Cerebellar cortex (tissue), 1 donor: ENCODE results near the gene LIFR.
"Not testable (repeated sequence)": the region's sequence is repeated elsewhere in the genome, so short reads cannot be mapped to it uniquely, and the experiment has no call there.

Source experiments
- DNase-seq: peaks from one replicate; pipeline ENCODE4 v3.0.0-alpha.2; 2015; ENCODE audit warnings: low spot score

Gene LIFR

DNA sequence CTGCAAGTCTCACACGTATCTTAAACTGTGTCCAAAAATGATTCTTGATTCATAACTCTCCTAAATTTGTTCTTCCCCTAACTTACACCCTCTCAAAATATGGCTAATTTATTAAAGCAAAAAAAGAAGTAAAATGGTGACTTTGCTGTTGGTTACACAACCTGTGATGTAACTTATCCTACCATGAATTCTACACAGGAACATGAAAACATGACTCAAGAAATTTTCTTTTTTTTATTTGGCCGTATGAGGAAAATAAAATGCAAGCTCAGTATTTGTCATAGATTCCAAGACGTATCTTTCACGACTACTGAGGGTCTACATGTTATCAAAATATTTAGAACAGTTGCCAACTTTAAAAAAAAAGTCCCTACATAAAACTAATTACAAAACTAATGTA lies 9.2 kb downstream of the LIFR start:
- no peak for DNase-seq

DNA sequence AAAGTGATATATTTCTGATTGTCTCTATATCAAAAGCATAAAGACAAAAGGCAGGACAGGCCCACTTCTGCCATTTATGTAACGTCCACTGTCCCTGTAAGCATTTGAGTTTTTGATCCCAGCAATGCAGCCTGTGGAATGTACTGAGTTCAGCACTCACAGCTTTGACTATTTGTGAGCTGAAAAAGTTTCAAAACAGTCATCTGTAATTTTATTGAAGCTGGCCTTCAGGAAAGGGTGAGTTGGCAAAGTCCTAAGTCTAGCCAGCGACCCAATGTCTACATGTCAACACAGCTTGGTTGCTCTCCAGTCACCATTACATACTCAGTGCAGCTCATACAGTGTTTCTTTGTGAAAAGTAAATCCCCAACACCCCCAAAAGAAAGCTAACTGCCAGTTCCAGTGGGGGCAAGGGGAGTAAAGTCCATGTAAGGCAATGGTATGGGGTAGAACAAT lies 9.7 kb downstream of the LIFR start:
- no peak for DNase-seq

DNA sequence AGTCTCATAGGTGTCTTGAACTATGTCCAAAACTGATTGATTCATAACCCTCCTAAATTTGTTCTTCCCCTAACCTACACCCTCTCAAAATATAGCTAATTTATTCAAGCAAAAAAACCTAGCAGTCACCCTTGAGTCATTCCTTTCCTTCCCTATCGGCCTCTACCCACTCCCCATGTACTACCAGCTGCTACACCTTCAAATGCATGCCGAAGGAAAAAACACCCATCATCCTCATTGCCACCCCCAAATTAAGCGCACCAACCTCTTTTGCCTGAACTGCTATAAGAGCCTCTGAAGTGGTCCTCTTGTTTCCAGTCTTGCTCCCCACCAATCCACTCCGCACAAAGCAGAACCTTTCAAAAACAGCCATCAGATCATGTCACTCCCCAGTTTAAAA lies 12.6 kb downstream of the LIFR start:
- DNase-seq, result no peak

DNA sequence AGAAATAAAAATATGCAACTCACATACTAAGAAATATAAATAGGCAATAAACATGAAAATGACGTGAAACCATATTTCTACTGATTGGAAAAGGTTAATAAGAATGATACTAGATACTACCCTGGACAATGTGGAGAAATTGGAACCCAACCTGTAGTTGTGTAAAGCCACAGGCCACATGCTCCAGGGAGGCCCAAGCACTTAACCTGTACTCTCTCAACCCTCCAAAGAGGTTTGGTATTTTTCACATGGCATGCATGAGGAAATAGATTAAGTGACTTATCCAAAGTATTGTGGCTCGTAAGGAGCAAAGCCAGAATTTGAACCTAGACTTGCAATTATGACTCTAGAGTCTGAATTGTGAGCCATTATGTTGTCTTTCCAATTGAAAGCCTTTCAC lies 13.4 kb downstream of the LIFR start:
- no peak for DNase-seq

DNA sequence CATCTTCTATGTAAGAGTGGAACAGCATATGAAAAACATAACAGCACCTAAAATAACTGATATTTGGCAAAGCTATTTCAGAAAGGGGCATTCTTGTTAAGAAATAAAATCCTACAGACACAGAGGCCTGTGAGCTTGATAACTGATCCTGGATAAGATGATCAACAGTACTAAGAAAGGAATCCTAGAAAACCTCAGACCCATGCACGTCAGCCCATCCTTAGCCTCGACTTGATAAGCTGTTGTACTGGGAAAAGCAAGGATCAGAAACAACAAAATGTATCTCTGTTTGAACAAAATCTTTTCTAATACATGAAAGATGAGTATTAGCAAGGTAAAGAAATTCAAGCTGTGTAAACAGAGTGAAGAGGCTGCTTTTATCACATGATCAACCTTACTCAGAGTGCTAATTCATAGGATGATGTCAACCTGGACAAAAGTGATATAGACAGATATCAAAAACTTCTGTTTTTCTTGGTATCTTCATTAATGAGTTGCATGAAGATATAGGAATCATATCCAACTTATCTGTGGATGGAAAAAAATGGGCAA lies 15.2 kb downstream of the LIFR start:
- no peak for DNase-seq

DNA sequence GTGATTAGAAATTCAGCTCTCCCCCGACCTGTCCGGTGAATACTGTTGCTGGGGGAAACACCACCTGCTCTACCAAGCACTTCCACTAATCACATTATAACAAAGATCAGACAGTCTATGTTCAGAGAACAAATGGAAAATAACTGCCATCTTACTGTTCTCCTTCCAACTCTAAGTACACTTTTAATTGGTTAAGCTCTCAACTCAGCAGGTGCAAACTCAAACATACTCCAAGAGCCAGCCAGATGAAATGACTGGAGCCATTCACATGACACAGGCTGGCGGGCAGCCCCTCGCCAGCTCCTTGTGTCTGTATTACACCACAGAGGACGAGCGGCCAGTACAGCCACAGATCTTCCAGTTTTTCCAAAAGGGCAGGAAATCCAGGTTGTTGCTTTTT lies 16.1 kb downstream of the LIFR start:
- no peak for DNase-seq

DNA sequence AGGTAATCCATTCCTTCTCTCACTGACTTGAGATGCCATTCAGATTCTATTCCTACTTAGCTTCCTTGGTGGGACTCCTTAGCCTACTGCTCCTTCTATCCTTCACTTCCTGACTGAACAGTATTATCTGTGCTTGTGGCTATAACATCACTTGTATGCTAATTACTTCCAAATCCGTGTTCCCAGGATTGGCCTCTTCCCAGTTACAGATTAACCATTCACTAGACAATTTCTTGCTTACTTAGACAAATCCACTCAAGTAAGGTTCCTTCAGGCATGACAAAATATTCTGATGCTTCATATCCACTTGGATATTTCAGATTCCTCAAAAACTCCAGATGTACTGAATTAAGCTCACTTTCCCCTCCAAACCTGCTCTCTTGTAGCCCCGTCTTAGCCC lies 18.3 kb downstream of the LIFR start:
- no peak for DNase-seq

DNA sequence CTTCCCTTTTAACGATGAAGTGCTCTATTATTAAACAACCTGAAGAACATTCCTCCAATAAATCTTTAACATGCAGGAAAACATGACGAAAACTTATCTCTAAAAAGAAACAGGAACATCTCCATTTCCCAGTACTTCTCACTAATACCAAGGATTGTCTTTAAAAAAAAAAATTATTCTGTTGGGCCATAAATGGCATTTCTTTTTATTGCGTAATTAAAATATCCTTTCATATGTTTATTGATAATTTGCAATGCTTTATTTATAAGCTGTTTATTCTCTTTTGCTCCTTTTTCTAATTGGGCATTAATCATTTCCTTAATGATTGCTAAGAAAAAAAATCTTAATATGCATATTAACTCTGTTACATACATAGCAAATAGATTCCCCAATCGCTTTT lies 18.9 kb downstream of the LIFR start:
- no peak for DNase-seq

DNA sequence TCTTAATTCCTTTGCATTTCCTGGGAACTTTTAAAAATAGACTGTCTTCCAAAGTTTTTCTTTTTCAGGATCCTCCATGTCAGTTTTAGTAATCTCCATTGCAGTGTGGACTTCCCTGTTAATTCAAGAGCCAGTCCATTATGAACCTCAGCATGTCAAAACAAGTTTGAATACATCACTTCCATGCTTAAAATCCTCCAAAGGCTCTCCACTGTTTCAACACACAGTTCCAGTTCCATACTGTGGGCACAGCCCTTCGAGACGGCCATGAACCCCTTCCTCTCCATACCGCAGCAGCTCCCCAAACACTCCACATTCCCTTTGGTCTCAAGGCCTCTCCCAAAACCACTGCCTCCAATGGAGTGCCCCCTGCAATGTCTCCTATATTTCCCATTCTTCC lies 19.5 kb downstream of the LIFR start:
- no peak for DNase-seq

DNA sequence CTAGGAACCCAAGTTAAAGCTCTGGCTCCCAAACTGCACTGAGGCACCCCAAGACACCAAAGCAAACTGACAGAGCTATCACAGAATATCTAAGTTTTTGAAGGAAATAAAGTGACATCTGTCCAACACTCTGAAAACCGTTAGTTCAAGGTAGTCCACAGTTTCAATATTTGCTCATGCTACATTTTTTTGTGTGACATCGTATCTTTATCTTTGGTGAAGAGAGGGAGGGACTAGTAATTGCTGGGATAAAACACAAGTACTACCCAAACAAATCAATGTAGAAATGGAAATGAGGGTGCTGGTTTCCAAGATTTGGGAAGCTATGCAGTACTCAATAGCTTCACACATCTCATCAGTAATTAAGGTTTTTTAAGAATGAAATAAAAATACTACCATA lies 20.6 kb downstream of the LIFR start:
- no peak for DNase-seq

DNA sequence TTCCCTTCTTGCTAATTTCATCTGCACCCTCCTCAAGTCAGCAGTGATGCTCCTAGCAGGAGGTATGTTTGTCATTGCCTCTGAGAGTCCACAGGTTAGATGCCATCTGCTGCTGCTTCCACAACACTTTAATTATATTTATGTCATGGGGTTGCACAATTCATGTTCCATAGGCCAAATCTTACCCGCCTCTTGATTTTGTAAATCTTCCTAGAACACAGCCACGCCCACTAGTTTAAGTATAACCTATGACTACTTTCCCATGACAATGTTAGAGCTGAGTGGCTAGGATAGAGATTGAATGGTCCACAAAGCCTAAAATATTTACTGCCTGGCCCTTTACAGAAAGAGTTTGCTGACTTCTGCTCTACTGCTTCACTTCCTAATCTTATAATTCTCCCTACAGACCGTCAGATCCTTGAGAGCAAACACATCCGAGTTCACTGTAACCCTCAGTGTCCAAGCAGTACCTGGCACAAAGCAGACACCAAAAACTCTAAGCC lies 21.1 kb downstream of the LIFR start:
- no peak for DNase-seq

DNA sequence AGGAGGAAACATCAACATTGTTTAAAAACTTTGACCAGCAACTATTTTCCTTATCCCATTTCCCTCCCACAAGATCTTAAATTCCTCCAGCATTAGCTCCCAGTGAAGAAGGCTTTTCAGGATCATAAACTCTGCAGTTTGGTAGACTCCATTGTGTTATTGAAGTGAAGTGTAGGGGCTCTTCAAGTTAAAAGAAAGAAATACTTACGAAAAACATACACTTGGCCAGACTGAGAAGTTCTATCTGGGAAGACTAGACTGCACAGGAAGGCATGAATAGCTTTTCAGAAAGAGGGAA lies 22.3 kb downstream of the LIFR start:
- DNase-seq, result no peak

DNA sequence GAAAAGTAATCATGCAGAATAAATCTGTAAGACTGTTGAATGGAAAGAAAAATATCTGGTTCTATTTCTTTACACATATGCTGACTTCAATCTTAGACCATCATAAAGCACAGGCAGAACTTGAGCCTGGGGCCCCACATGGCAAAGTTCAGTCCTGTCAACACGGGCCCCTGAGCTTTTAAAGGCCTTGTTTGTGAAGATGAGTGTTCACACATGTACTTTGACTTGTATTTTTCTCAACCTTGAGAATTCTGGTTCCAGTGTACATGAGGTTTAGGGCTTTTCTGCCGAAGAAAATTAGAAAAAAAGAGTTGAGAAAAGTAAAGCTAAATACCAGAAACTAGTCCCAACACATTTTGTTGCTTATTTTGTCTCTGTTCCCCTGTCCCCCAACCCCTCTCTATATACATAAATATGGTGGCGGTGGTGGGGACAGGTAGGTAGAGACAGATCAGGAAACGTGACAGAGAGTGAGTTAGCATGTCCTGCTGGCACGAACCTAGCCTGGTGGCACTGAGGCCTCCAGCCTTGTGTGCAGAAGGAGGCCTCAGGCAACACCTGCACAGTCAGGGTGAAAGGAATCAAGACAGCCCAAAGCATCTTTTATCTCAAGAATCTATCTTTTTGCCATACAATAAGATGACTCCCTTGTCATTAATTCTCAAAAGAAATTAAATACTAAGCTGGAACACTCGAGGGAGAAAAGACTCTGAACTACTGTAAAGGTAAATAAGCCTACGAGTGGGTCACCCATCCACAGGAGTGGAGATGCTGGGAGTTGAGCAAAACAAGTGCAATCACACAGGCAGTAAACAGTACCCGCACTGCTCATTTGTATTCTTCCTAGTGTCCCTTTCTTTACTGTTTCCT lies 22.9 kb downstream of the LIFR start:
- DNase-seq, result no peak

DNA sequence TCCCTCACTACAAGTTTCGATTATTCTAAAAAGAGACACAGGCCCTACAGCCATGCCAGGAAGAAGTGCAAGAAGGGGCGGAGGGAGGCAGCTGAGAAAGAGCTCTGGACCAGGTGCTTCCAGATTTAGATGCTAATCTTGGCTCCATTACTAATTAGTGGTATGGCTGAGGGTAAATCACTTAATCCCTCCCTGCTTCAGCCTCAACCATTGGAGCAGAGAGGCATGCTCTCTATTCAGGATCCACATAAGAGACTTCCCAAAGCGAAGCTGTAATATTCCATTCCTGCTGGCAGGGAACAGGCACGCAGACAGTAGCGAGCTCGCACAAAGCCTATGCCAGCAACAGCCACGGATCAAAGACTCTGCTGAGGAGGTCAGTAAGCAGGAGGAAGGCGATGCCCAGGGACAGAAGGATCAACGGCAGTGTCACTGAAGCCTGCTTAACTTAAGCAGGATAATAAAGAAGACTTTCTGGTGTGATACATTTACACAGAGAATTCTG lies 24.2 kb downstream of the LIFR start:
- DNase-seq, result peak; percentile 41

DNA sequence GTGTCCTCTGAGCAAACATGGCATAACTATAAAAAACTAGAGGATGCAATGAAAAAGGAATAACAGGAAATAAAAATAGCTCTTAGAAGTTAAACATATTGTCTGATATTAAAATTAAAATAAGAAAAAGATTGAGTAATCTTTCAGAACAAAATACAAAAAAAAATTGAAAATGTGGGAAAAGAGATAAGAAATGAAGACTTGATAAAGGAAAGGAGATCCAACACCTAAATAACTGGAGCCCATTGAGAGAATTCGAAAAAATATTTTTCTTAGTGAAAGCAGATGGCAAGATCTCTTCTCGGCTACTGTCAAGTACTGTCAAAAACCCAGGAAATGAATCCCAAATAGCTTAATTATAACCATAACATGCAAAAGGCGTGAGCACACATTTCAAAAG lies 24.9 kb downstream of the LIFR start:
- DNase-seq, result no peak

DNA sequence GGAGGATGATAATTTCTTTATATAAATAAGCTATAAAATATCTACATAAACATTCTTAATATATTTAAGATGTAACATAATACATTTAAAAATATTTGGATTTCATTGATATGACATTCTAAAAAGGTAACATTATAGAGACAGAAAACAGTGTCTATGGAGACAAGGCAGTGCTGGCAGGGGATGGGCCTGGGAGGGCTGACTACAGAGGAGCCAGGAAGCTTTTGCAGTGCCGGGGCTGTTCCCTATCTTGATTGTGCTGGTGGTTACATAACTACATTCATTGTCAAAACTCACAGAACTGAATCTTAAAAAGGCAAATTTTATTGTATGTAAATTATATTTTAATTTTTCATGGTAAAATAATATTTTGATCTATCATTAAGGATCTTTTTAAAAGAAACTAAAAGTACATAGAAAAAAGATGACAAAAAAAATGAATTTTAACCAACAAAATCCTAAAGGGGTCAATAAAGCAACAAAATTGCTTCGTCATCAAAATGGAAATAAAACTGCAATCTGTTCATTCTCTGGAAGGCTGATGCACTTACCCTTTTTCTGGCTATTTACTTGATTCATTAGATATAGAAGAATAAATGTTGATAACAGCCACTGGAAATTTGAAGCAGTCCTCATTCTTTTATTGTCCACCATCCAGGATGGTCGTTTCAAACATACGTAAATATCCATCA lies 26.3 kb downstream of the LIFR start:
- DNase-seq, result no peak

DNA sequence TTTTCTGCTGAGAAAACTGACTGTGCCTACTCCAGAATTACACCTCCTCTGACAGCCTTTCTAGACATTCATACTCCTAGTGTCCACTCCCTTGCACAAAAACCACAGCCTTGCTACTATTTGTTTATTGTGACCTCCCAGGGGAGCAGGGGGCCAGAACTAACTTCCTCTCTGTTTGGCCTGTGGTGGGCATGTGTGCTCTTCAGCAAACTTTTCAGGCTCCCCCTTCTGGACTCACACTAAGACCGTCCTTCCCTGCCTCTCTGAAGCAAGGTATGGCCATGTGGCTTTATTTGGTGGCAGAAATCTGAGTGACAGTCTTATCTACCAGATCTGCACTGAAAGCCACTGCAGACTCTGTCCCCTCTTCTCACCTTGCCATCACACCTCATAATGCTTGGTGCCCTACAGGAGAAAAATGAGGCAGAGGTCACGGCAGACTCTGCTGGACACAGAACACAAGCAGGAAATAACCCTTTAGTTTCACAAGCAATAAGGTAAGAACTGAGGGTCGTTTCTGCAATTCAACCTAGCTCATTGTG lies 28.2 kb downstream of the LIFR start:
- DNase-seq, result no peak

DNA sequence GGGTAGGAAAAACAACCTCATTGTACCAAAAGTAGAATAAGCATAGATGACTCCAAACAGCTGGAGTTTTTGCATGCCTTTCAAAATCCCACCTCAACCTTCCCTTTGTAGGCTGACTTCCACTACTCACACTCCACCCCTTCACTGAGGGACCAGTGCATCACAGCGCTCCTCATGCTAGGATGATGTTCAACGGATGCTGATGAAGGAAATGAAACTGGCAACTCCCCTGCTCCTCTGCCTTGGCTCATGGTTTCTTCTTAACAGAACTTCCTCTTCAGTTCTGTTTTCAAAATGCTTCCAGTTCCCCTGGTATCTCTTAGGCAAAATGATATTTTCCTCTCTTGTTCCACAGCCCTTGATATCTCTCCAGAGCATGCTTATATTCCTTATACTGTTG lies 29.0 kb downstream of the LIFR start:
- DNase-seq, result no peak

DNA sequence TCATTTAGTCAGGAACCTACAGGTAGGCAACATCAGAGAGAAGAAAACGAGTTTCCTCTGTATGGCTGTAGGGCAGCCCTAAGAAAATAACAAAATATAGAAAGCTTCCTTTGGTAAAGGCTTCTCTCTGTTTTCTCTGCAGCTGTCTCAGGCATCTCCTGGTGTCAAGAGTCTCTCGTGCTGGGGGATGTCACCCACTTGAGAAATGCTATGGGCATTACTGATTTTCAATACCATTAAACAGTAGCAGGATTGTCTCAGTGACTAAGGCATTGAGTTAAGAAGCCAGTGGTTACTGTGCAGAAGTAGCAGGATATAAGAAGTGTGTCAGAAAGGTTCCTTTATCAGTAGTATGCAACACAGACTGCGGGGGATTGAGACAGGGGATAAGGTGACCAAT lies 32.4 kb downstream of the LIFR start:
- DNase-seq, result no peak

DNA sequence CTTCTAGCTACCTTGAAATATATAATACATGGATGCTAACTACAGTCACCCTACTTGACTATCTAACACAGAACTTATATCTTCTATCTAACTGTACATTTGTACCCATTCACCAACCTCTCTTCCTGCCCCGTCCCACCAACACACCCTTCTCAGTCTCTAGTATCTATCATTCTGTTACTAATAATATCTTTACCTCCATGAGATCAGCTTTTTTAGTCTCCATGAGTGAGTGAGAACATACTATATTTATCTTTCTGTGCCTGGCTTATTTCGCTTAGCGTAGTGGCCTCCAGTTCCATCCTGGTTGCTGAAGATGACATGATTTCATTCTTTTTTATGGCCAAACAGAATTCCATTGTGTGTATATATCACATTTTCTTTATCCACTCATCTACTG lies 37.0 kb downstream of the LIFR start:
- no peak for DNase-seq

DNA sequence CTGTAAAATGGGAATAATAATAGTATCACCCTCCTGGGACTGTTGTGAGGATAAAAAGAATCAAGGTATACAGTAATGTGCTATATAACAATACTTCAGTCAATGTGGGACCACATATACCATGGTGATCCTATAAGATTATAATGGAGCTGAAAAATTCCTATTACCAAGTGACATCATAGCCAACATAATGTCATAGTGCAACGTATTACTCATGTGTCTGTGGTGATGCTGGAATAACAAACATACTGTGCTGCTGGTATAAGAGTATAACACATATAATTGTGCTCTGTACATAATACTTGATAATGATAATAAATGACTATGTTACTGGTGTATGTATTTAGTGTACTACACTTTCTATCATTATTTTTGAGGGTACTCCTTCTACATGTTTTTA lies 38.1 kb downstream of the LIFR start:
- DNase-seq, result no peak

DNA sequence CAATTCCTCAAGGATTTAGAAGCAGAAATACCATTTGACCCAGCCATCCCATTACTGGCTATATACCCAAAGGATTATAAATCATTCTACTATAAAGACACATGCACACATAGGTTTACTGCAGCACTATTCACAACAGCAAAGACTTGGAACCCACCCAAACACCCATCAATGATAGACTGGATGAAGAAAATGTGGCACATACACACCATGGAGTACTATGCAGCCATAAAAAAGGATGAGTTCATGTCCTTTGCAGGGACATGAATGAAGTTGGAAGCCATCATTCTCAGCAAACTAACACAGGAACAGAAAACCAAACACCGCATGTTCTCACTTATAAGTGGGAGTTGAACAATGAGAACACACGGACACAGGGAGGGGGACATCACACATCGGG lies 39.8 kb downstream of the LIFR start:
- DNase-seq, result not testable (repeated sequence)

DNA sequence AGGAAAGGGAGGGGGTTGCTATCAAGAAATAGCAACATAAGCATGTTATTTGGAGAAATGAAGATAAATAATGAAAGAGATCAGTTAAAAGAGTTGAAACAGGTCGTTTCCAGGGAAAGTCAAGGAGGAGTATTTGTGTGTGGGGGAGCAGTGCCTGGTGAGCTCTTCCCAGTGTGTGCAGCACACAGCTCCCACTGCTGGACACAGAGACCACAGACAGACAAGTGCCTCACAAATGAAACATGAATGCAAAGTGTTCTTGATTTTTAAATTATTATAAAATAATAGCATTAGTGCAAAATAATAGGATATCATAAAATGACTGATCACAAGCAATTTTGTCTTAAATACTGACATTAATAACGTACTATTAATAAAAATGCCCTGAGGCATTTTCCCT lies 40.8 kb downstream of the LIFR start:
- no peak for DNase-seq
